SU-DHL-6 (cell line): ENCODE measurements around the gene PAK1IP1.

ENCODE experiments used
- H2AFZ ChIP-seq: fragments of 200-600 bp; sonication (generic); 2 replicates; pipeline ENCODE4 v1.6.1; 2014; ENCODE audit warnings: low read depth, mild to moderate bottlenecking, moderate library complexity, mixed read lengths, antibody characterized with exemption, low read length; ENCODE audit not compliant: severe bottlenecking
- H3F3A ChIP-seq: fragments of 200-600 bp; shearing (Covaris generic); 2 replicates; pipeline ENCODE4 v1.6.0; 2016; ENCODE audit warnings: antibody characterized with exemption, mild to moderate bottlenecking; ENCODE audit not compliant: insufficient read depth
- H3K27ac ChIP-seq: fragments of 200-600 bp; sonication (generic); 2 replicates; pipeline ENCODE4 v1.5.1; 2016; ENCODE audit warnings: low read depth, mild to moderate bottlenecking, low read length, moderate library complexity, mixed read lengths
- H3K27me3 ChIP-seq: fragments of 200-600 bp; sonication (generic), shearing (Covaris generic); 2 replicates; pipeline ENCODE4 v1.6.0; 2014; ENCODE audit warnings: mild to moderate bottlenecking, low read length
- H3K36me3 ChIP-seq: fragments of 200-600 bp; sonication (generic); 2 replicates; pipeline ENCODE4 v1.6.1; 2014; ENCODE audit warnings: mild to moderate bottlenecking, low read length, mixed read lengths
- H3K4me2 ChIP-seq: fragments of 300-600, 200-600 bp; shearing (Covaris generic), sonication (generic); 2 replicates; pipeline ENCODE4 v1.6.0; 2014; ENCODE audit warnings: low read length, low read depth, mild to moderate bottlenecking; ENCODE audit not compliant: poor library complexity, severe bottlenecking
- H3K4me3 ChIP-seq: fragments of 200-600 bp; sonication (generic); 2 replicates; pipeline ENCODE4 v1.5.1; 2014; ENCODE audit warnings: antibody characterized with exemption, low read length, mild to moderate bottlenecking, mixed read lengths; ENCODE audit not compliant: insufficient read depth, poor library complexity, severe bottlenecking
- H3K79me2 ChIP-seq: fragments of 200-600 bp; sonication (generic); 2 replicates; pipeline ENCODE4 v1.6.1; 2014; ENCODE audit warnings: mild to moderate bottlenecking, low read length, moderate library complexity; ENCODE audit not compliant: insufficient read depth
- H3K9ac ChIP-seq: fragments of 200-600 bp; sonication (generic); 2 replicates; pipeline ENCODE4 v1.7.0; 2014; ENCODE audit warnings: mild to moderate bottlenecking, low read length
- H3K9me2 ChIP-seq: fragments of 200-600 bp; sonication (generic); replicated peaks from 2 replicates; pipeline ENCODE4 v1.6.1; 2014; ENCODE audit warnings: low read length; ENCODE audit not compliant: insufficient read depth
- H3K9me3 ChIP-seq: fragments of 200-600 bp; sonication (generic); 2 replicates; pipeline ENCODE4 v1.6.1; 2014; ENCODE audit warnings: low read length, mixed read lengths; ENCODE audit not compliant: insufficient read depth
- H4K20me1 ChIP-seq: fragments of 200-600 bp; sonication (generic); 2 replicates; pipeline ENCODE4 v1.6.1; 2014; ENCODE audit warnings: low read depth, mild to moderate bottlenecking, antibody characterized with exemption, low read length, moderate library complexity, mixed read lengths
- EZH2phosphoT487 ChIP-seq: fragments of 200-600 bp; sonication (generic), shearing (Covaris generic); conservative IDR thresholded peaks from 2 replicates; pipeline ENCODE4 v1.6.1; 2018; ENCODE audit warnings: mild to moderate bottlenecking, antibody characterized with exemption, low read length, moderate library complexity, mixed read lengths
- TF ChIP-seq, protein P1 (sequence below): fragments of 200-600 bp; sonication (generic); IDR thresholded peaks from one replicate; pipeline ENCODE4 v1.5.1; 2017; ENCODE audit warnings: antibody characterized with exemption, mild to moderate bottlenecking, low read length, moderate library complexity; ENCODE audit not compliant: insufficient read depth, poor library complexity, severe bottlenecking

PAK1IP1 gene

DNA sequence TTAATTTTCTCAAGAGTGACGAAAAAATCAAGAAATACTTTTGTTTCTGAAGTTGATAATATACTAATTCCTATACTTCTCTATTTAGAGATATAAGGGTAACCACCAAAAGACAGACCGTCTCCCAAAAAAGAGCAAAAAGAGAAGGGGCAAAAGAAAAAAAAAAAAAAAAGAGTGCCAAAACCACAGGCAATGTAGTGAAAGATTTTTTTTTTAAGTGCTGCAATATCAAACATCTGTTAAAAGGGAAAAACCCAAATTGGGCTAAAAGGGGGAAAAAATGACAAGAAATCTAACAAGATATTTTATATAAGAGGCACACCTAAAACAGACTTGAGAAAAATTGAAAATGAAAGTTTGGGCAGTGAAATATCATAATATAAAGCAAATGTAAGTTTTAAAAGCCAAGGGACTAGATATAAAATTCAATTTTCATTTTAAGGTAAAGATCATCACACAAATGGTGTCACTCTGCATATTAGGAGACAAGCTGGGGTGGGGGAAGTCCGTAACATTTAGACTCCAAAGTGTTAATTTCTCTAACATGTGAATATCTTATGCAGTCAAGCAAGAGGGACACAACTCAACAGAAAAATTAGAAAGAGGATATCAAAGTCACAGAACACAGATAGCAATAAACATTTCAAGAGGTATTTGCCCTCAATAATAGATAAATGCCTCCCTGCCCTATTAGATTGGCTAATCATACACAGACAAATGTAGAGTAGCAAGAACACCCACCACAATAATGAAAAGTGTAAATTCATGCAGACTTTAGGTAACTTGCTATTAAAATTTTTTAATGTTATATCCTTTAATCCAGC, 9.5 kb upstream of the PAK1IP1 start:
- H3K9me2 ChIP-seq = no peaks in the 10 kb centered on the region
- H3K27ac ChIP-seq = peak overlapping the region; percentile 59
- no peaks in the 10 kb centered on the region for H3K79me2 ChIP-seq
- peak overlapping the region; percentile 15 for H2AFZ ChIP-seq
- H3K27me3 ChIP-seq = no peaks in the 10 kb centered on the region
- H3K9ac ChIP-seq = peak overlapping the region; percentile 27
- H3K4me2 ChIP-seq = peak overlapping the region; percentile 44
- H3F3A ChIP-seq = peaks cover 8% of the 10 kb centered on the region; the same call in 1 of the 2 replicates
- H3K36me3 ChIP-seq = no peaks in the 10 kb centered on the region
- TF ChIP-seq, protein P1, sequence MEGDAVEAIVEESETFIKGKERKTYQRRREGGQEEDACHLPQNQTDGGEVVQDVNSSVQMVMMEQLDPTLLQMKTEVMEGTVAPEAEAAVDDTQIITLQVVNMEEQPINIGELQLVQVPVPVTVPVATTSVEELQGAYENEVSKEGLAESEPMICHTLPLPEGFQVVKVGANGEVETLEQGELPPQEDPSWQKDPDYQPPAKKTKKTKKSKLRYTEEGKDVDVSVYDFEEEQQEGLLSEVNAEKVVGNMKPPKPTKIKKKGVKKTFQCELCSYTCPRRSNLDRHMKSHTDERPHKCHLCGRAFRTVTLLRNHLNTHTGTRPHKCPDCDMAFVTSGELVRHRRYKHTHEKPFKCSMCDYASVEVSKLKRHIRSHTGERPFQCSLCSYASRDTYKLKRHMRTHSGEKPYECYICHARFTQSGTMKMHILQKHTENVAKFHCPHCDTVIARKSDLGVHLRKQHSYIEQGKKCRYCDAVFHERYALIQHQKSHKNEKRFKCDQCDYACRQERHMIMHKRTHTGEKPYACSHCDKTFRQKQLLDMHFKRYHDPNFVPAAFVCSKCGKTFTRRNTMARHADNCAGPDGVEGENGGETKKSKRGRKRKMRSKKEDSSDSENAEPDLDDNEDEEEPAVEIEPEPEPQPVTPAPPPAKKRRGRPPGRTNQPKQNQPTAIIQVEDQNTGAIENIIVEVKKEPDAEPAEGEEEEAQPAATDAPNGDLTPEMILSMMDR = no peak
- no peak for TF ChIP-seq EZH2phosphoT487
- no peaks in the 10 kb centered on the region for H4K20me1 ChIP-seq
- H3K4me3 ChIP-seq = no peak overlapping the region
- H3K9me3 ChIP-seq = peaks cover 16% of the 10 kb centered on the region; the same call in 1 of the 2 replicates

DNA sequence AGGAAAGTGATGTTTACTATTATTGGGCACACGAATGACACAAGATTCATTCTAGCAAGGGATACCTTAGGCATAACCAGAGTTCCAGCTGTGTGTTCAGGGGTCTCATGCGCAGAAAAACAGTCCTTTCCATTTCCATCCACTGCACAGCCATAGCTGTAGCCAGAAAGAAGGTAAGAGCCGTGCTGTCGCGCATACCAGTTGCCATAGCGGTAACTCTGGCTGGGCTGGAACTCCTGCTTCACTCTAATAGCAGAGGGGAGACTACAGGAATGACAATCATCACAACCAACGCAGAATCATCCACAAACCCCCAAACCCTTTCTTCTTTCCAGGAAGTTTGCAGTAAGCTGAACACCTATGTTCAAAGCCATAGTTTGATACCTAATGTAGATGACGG, 7.9 kb upstream of the PAK1IP1 start:
- Histone ChIP-seq H3K36me3 (no peaks in the 10 kb centered on the region), H4K20me1 (no peaks in the 10 kb centered on the region), H3K4me3 (no peak overlapping the region), H3K79me2 (no peaks in the 10 kb centered on the region), H3K27me3 (no peaks in the 10 kb centered on the region), H3K9me3 (peaks cover 10% of the 10 kb centered on the region; the same call in 1 of the 2 replicates), H3F3A (peaks cover 11% of the 10 kb centered on the region), H2AFZ (no peak overlapping the region), H3K4me2 (no peak overlapping the region), H3K9ac (no peak overlapping the region), H3K27ac (no peak overlapping the region), H3K9me2 (no peaks in the 10 kb centered on the region)
- no peak for TF ChIP-seq EZH2phosphoT487
- TF ChIP-seq, protein P1 = no peak

DNA sequence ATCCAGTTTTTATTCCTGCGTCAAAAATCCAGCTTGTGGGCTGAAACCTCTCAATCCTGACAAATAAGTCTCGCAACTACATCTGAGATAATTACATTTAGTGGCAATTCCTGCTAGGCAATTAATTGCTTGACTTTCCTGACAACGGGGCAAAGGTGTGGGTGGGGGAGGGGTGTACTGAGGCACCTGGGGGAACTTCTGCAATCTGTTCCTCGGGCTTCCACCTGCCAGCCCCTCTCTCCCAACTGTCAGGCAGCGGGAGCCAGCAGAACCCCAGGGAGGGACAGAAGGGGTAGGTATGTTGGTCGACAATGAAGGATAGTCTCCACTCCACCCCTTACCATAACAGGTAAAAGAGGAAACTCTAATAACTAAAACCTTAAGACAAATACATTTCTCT, 7.2 kb upstream of the PAK1IP1 start:
- no peaks in the 10 kb centered on the region for H3K36me3 ChIP-seq
- no peaks in the 10 kb centered on the region for H3K9me2 ChIP-seq
- H3K4me2 ChIP-seq = no peak overlapping the region
- no peaks in the 10 kb centered on the region for H3K79me2 ChIP-seq
- no peaks in the 10 kb centered on the region for H4K20me1 ChIP-seq
- no peak overlapping the region for H3K9ac ChIP-seq
- no peak overlapping the region for H3K27ac ChIP-seq
- H3K4me3 ChIP-seq = no peak overlapping the region
- no peaks in the 10 kb centered on the region for H3K27me3 ChIP-seq
- peaks cover 4% of the 10 kb centered on the region; the same call in 1 of the 2 replicates for H3K9me3 ChIP-seq
- no peak overlapping the region for H2AFZ ChIP-seq
- no peak for TF ChIP-seq EZH2phosphoT487
- TF ChIP-seq, protein P1 = no peak
- H3F3A ChIP-seq = peaks cover 14% of the 10 kb centered on the region
